GM13977 (cell line): ENCODE data around the gene FDXR.

Source experiments
- DNase-seq: peaks from one replicate; pipeline ENCODE4 v3.0.0; 2012; ENCODE audit warnings: low spot score
- in situ Hi-C: fragments of 300-500 bp; cut with MboI; formaldehyde crosslinking; loops from one replicate; pipeline ENCODE4 v1.12.0; 2022; ENCODE audit warnings: low sequenced_read_pairs, low pct_unique_long_range_greater_than_20kb, mixed read lengths, inconsistent platforms; ENCODE audit not compliant: unreplicated experiment
- TF ChIP-seq, protein P1 (sequence below): IDR thresholded peaks from 2 replicates; pipeline ENCODE4 v1.5.1; 2012; ENCODE audit warnings: mild to moderate bottlenecking, control low read depth; ENCODE audit not compliant: insufficient read depth; ENCODE audit errors: extremely low read depth, missing control alignments

Gene FDXR

GRCh38 chr17:74838274-74838673, 34.5 kb downstream of the FDXR start:
- TF ChIP-seq, protein P1, sequence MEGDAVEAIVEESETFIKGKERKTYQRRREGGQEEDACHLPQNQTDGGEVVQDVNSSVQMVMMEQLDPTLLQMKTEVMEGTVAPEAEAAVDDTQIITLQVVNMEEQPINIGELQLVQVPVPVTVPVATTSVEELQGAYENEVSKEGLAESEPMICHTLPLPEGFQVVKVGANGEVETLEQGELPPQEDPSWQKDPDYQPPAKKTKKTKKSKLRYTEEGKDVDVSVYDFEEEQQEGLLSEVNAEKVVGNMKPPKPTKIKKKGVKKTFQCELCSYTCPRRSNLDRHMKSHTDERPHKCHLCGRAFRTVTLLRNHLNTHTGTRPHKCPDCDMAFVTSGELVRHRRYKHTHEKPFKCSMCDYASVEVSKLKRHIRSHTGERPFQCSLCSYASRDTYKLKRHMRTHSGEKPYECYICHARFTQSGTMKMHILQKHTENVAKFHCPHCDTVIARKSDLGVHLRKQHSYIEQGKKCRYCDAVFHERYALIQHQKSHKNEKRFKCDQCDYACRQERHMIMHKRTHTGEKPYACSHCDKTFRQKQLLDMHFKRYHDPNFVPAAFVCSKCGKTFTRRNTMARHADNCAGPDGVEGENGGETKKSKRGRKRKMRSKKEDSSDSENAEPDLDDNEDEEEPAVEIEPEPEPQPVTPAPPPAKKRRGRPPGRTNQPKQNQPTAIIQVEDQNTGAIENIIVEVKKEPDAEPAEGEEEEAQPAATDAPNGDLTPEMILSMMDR: no peak
- no peak for DNase-seq
- in situ Hi-C loops: no loop called here

- DNase-seq: no peak
- TF ChIP-seq, protein P1: no peak
- in situ Hi-C loops: no loop called here
Measured at GRCh38 chr17:74836691-74837467, 35.9 kb downstream of the FDXR start.

DNA sequence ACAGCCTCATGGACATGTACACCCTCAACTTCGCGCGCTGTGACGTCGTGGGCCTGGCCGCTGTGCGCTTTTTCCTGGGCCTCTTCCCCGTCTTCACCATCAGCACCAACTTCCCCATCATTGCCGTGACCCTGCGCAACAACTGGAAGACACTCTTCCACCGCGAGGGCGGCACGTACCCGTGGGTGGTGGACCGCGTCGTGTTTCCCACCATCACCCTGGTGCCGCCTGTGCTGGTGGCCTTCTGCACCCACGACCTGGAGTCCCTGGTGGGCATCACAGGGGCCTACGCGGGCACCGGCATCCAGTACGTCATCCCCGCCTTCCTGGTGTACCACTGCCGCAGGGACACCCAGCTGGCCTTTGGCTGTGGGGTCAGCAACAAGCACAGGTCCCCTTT, 36.6 kb downstream of the FDXR start:
- in situ Hi-C loops: no loop called here
- TF ChIP-seq, protein P1: no peak
- no peak for DNase-seq

GRCh38 chr17:74833501-74834377, 39.1 kb downstream of the FDXR start:
- in situ Hi-C loops: no loop called here
- peak; percentile 66 for DNase-seq
- TF ChIP-seq, protein P1: no peak

- in situ Hi-C loops: no loop called here
- TF ChIP-seq, protein P1: no peak
- DNase-seq: no peak
Measured at GRCh38 chr17:74832421-74832820, 40.4 kb downstream of the FDXR start.

GRCh38 chr17:74831444-74832146, 41.2 kb downstream of the FDXR start:
- TF ChIP-seq, protein P1: no peak
- in situ Hi-C loops: no loop called here
- DNase-seq: no peak
